Measurements from ENCODE around the gene LTBP1. TPM values are rescaled to one million over a fixed set of nuclear protein-coding genes. Genes with fewer than 3 reads are reported as not detected.

LTBP1 gene
- total RNA-seq, 1 donor from 2014 or later = 102 TPM

GRCh38 chr2:33090553-33091134, 143.9 kb downstream of the LTBP1 start:
- Mint-ChIP-seq H3K4me3 (ENCODE audit: unreplicated experiment) (no peak overlapping the region), H3K36me3 (ENCODE audit: unreplicated experiment) (no peaks in the 10 kb centered on the region)

GRCh38 chr2:33091541-33092123, 144.9 kb downstream of the LTBP1 start:
- Mint-ChIP-seq H3K27ac (ENCODE audit: unreplicated experiment) (no peak overlapping the region), H3K36me3 (ENCODE audit: unreplicated experiment) (no peaks in the 10 kb centered on the region), H3K4me1 (ENCODE audit: unreplicated experiment) (peaks cover under 1% of the 10 kb centered on the region), H3K27me3 (ENCODE audit: unreplicated experiment) (no peaks in the 10 kb centered on the region), H3K4me3 (ENCODE audit: unreplicated experiment) (no peak overlapping the region), H3K9me3 (ENCODE audit: unreplicated experiment) (peaks cover 12% of the 10 kb centered on the region)
- no peak for DNase-seq (ENCODE audit: extremely low spot score, unreplicated experiment)
- TF ChIP-seq CTCF (IDR thresholded peaks at IDR 0.05) = no peak

More at GRCh38 chr2:33090553-33091134, 143.9 kb downstream of the LTBP1 start:
- Mint-ChIP-seq H3K27ac (ENCODE audit: unreplicated experiment) (no peak overlapping the region), H3K4me1 (ENCODE audit: unreplicated experiment) (peaks cover 8% of the 10 kb centered on the region), H3K27me3 (ENCODE audit: unreplicated experiment) (no peaks in the 10 kb centered on the region), H3K9me3 (ENCODE audit: unreplicated experiment) (peaks cover 8% of the 10 kb centered on the region)
- DNase-seq (ENCODE audit: extremely low spot score, unreplicated experiment) = no peak
- TF ChIP-seq CTCF (IDR thresholded peaks at IDR 0.05) = no peak

GRCh38 chr2:33093283-33093993, 146.7 kb downstream of the LTBP1 start:
- H3K27ac Mint-ChIP-seq (ENCODE audit: unreplicated experiment) = no peak overlapping the region
- no peaks in the 10 kb centered on the region for H3K36me3 Mint-ChIP-seq (ENCODE audit: unreplicated experiment)
- no peaks in the 10 kb centered on the region for H3K27me3 Mint-ChIP-seq (ENCODE audit: unreplicated experiment)
- H3K4me3 Mint-ChIP-seq (ENCODE audit: unreplicated experiment) = no peak overlapping the region
- no peaks in the 10 kb centered on the region for H3K4me1 Mint-ChIP-seq (ENCODE audit: unreplicated experiment)
- TF ChIP-seq CTCF (IDR thresholded peaks at IDR 0.05) = no peak
- H3K9me3 Mint-ChIP-seq (ENCODE audit: unreplicated experiment) = peaks cover 12% of the 10 kb centered on the region
- DNase-seq (ENCODE audit: extremely low spot score, unreplicated experiment) = no peak

- peaks cover 12% of the 10 kb centered on the region for H3K9me3 Mint-ChIP-seq (ENCODE audit: unreplicated experiment)
- no peaks in the 10 kb centered on the region for H3K36me3 Mint-ChIP-seq (ENCODE audit: unreplicated experiment)
- DNase-seq (ENCODE audit: extremely low spot score, unreplicated experiment) = no peak
- H3K27ac Mint-ChIP-seq (ENCODE audit: unreplicated experiment) = no peak overlapping the region
- H3K27me3 Mint-ChIP-seq (ENCODE audit: unreplicated experiment) = no peaks in the 10 kb centered on the region
- no peaks in the 10 kb centered on the region for H3K4me1 Mint-ChIP-seq (ENCODE audit: unreplicated experiment)
- TF ChIP-seq CTCF (IDR thresholded peaks at IDR 0.05) = no peak
- no peak overlapping the region for H3K4me3 Mint-ChIP-seq (ENCODE audit: unreplicated experiment)
Measured at GRCh38 chr2:33094303-33094702, 147.6 kb downstream of the LTBP1 start.

GRCh38 chr2:33099989-33100388, 153.2 kb downstream of the LTBP1 start:
- no peak for DNase-seq (ENCODE audit: extremely low spot score, unreplicated experiment)
- H3K36me3 Mint-ChIP-seq (ENCODE audit: unreplicated experiment) = peaks cover 2% of the 10 kb centered on the region
- no peaks in the 10 kb centered on the region for H3K27me3 Mint-ChIP-seq (ENCODE audit: unreplicated experiment)
- no peak overlapping the region for H3K4me3 Mint-ChIP-seq (ENCODE audit: unreplicated experiment)
- peaks cover 17% of the 10 kb centered on the region for H3K4me1 Mint-ChIP-seq (ENCODE audit: unreplicated experiment)
- peaks cover 10% of the 10 kb centered on the region for H3K9me3 Mint-ChIP-seq (ENCODE audit: unreplicated experiment)
- no peak overlapping the region for H3K27ac Mint-ChIP-seq (ENCODE audit: unreplicated experiment)
- no peak for TF ChIP-seq CTCF (IDR thresholded peaks at IDR 0.05)

All from osteocyte (in vitro differentiated cells).